ENCODE data around the gene SEMA7A. TPM values are rescaled to one million over a fixed set of nuclear protein-coding genes. Genes with fewer than 3 reads are reported as not detected.

Gene SEMA7A
- polyA plus RNA-seq, 1 of the 3 experiments (the other 2 are of a cell fraction), result 1.3 TPM

- no peaks in the 10 kb centered on the region for H3K9me3 ChIP-seq
- H3K4me1 ChIP-seq (ENCODE audit: control insufficient read depth in 1 of 2, insufficient read depth in 2 of 2, low read depth in 1 of 2, low read length in 1 of 2), result peaks cover 21 to 34% of the 10 kb centered on the region in 2 experiments; a peak in 3 of 4 replicates
- CTCF ChIA-PET, result interaction anchor here (0.6 to 2.4 kb wide), 5 partner anchors 16 to 258 kb away, joined by 3 to 12 read pairs (median 3); no protein-coding TSS in a partner anchor
- H3F3A ChIP-seq (replicated peaks; ENCODE audit: insufficient read depth), result no peaks in the 10 kb centered on the region
- H3K36me3 ChIP-seq (replicated peaks in 1 of 2; ENCODE audit: control insufficient read depth in 1 of 2, insufficient read depth in 2 of 2, low read length in 1 of 2), result no peaks in the 10 kb centered on the region
- peak overlapping the region; percentile 53 for H3K4me2 ChIP-seq
- no peaks in the 10 kb centered on the region for H3K27me3 ChIP-seq (ENCODE audit: insufficient read depth)
- no peaks in the 10 kb centered on the region for H4K20me1 ChIP-seq (ENCODE audit: insufficient read depth)
- H3K9ac ChIP-seq, result no peak overlapping the region
- no peak for DNase-seq
- WGBS (ENCODE audit: low lambda C conversion rate), result 72% methylated on average over 8 of the region's 14 CpGs
- no peak overlapping the region for H3K4me3 ChIP-seq (ENCODE audit: low read depth in 2 of 2, low read length in 1 of 2)
- no peak overlapping the region; a peak in 1 of 4 replicates for H3K27ac ChIP-seq (ENCODE audit: low read depth in 2 of 2, low read length in 1 of 2)
- H3K9me2 ChIP-seq, result no peaks in the 10 kb centered on the region
- POLR2A ChIA-PET, result no interaction called here
- no peaks in the 10 kb centered on the region for H3K79me2 ChIP-seq (ENCODE audit: insufficient read depth)
- no peak overlapping the region for H2AFZ ChIP-seq (ENCODE audit: low read depth)
- TF ChIP-seq RXRA (IDR thresholded peaks at IDR 0.05; ENCODE audit: borderline replicate concordance, low read depth) (peak; percentile 91; the same call in 1 of the 2 replicates), FOXM1 (IDR thresholded peaks at IDR 0.05; ENCODE audit: low read depth) (no peak), TAF1 (IDR thresholded peaks at IDR 0.05; ENCODE audit: borderline replicate concordance, low read depth, low read length) (no peak), EP300 (IDR thresholded peaks at IDR 0.05; ENCODE audit: borderline replicate concordance in 1 of 2, low read depth in 1 of 2, low read length in 1 of 2) (peak in 1 of 2 experiments; percentile 63; a peak in 1 of 4 replicates), SIN3A (IDR thresholded peaks at IDR 0.05; ENCODE audit: borderline replicate concordance, low read depth, low read length) (no peak), FOSL2 (IDR thresholded peaks at IDR 0.05; ENCODE audit: borderline replicate concordance, low read depth) (peak; percentile 65; the same call in 1 of the 2 replicates), ELF1 (IDR thresholded peaks at IDR 0.05) (no peak), SMC3 (IDR thresholded peaks at IDR 0.05; ENCODE audit: low read depth, low read length) (no peak), PBX3 (IDR thresholded peaks at IDR 0.05) (no peak), IRF3 (IDR thresholded peaks at IDR 0.05; ENCODE audit: low read depth, low read length) (no peak), USF1 (IDR thresholded peaks at IDR 0.05; ENCODE audit: borderline replicate concordance, low read depth) (no peak), MEF2A (IDR thresholded peaks at IDR 0.05; ENCODE audit: borderline replicate concordance, low read depth) (no peak; the same call in 1 of the 2 replicates), TEAD4 (IDR thresholded peaks at IDR 0.05; ENCODE audit: borderline replicate concordance, insufficient read depth) (peak; percentile 90), GABPA (IDR thresholded peaks at IDR 0.05; ENCODE audit: low read depth) (no peak), CTCF (IDR thresholded peaks at IDR 0.05) (no peak), MAX (IDR thresholded peaks at IDR 0.05; ENCODE audit: low read depth) (no peak), MXI1 (IDR thresholded peaks at IDR 0.05; ENCODE audit: low read depth, low read length) (no peak), RCOR1 (IDR thresholded peaks at IDR 0.05; ENCODE audit: low read length) (no peak), JUND (IDR thresholded peaks at IDR 0.05) (no peak; the same call in 1 of the 2 replicates), RFX5 (IDR thresholded peaks at IDR 0.05; ENCODE audit: low read length) (no peak), POLR2AphosphoS5 (IDR thresholded peaks at IDR 0.05; ENCODE audit: low read depth, low read length) (no peak), NFIC (IDR thresholded peaks at IDR 0.05; ENCODE audit: borderline replicate concordance) (peak; percentile 78), GATA2 (CRISPR knock-in tag; IDR thresholded peaks at IDR 0.05) (no peak), EZH2phosphoT487 (IDR thresholded peaks at IDR 0.05; ENCODE audit: borderline replicate concordance, low read depth) (no peak), ZBTB33 (IDR thresholded peaks at IDR 0.05; ENCODE audit: borderline replicate concordance, low read depth) (no peak)
Observed at GRCh38 chr15:74422652-74423430, 10.9 kb downstream of the SEMA7A start.
